Stimulated activated CD8-positive, alpha-beta memory T cell treated with anti-CD3 and anti-CD28 coated beads, Interleukin-15, amount 100 ng/mL, for 48 hours (primary cell): Measurements from ENCODE around the gene FRRS1L.

ENCODE experiments used
- DNase-seq, 2 donors: peaks; one replicate each; pipeline ENCODE4 v3.0.0-alpha.2; 2020; ENCODE audit warnings: low read depth in 2 of 2

FRRS1L gene, protein sequence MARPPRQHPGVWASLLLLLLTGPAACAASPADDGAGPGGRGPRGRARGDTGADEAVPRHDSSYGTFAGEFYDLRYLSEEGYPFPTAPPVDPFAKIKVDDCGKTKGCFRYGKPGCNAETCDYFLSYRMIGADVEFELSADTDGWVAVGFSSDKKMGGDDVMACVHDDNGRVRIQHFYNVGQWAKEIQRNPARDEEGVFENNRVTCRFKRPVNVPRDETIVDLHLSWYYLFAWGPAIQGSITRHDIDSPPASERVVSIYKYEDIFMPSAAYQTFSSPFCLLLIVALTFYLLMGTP

DNA sequence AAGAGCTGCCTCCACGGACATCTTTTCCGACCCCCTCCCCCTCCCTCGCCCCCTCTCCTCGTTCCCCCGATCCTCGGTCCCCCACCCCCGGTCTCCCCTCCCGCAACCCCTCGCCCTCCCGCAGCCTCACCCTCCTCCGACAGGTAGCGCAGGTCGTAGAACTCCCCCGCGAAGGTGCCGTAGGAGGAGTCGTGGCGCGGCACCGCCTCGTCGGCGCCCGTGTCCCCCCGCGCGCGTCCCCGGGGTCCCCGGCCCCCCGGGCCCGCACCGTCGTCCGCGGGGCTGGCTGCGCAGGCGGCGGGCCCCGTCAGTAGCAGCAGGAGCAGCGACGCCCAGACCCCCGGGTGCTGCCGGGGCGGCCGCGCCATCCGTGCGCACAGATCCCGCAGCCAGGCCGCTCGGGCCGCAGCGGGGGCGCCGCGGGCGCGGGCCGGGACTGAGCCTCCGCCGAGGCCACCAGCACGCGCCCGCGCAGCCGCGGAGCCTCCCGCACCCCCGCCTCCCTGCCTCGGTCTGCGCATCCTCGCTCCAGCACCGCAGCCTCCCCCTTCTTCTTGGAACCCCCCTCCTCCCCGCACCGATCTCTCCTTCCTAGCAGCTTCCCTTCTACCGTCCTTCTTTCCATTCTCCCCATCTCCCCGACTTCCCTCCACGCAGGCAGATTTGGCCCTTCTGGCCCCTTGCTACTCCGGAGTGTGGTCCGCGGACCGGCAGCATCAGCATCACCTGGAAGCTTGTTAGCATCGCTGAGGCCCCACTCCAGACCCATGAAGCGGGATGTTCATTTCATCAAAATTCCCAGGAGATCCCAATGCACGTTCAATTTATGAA is at the start of gene FRRS1L:
TSS of gene FRRS1L (minus strand) at position 479 of the 831 bp plus-strand sequence. CDS start at position 368, 111 bp downstream.
- no peak for DNase-seq

DNA sequence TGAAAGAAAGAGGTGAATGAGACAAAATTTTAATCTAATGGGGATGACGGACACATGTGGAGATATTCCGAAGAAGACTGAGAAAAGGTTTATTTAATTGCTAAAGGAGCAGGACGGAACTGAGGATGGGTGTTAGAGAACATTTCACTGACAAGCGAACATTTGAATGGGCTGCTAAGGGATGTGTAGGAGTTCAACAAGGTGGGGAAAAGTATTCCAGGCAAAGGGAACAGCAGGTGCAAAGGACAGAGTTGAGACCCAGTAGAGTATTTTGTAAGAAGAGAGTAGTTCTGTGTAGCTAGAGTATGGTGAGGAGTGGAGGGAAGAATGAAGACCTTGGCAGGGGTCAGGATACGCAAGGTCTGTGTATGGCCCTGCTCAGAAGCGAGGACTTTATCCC is 47.4 kb upstream of the FRRS1L start:
- no peak for DNase-seq

- no peak for DNase-seq
These were observed 46.5 kb upstream of the FRRS1L start for GRCh38 chr9:109213285-109214121.

- DNase-seq = no peak
These were observed 45.7 kb upstream of the FRRS1L start for GRCh38 chr9:109212768-109213167.

- no peak for DNase-seq
These were observed 39.6 kb upstream of the FRRS1L start for GRCh38 chr9:109206670-109207069.

GRCh38 chr9:109205526-109205925 is 38.5 kb upstream of the FRRS1L start:
- no peak for DNase-seq

DNA sequence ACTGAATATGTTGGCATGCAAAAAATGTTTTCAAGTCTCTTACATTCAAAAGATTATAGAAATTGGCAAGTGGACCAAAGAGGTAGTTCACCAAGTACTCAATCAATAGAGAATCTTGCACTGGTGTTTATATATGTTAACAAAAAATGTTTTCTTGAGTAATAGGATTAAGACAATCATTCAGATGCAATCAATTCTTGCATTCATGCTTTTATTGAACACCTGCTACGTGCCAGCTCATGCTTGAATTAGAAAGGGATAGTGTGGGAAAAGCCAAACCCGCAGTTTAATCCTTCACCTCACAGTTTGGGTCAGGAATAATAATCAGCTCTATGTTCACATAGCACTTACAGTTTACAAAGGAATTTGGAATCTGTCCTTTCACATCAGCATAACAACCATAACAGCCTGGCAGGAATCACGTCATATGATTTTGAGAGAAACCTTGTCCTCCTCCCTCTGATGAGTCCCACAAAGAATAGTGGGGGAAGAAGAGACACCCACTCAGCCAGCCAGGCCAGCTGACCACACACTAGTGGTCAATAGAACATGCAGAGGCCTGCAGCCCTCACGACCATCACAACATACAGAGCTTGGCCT is 36.8 kb upstream of the FRRS1L start:
- no peak for DNase-seq

DNA sequence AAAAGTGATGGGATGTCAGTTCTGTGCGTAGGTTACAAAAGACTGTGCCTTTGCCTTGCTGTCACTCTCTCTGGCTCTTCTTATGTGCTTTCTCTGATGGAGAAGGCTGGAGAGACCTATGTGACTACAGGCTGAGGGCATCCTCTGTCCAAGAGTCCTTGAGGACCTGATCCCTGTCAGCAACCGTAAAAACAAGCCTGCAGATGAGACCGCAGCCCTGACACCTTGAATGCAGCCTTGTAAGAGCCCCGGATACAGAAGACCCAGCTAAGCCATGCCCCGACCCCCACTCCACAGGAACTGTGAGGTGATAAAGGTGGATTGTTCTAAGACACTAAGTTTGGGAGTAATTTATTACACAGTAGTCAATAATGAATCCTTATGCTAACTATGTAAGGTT is 32.6 kb upstream of the FRRS1L start:
- no peak for DNase-seq

DNA sequence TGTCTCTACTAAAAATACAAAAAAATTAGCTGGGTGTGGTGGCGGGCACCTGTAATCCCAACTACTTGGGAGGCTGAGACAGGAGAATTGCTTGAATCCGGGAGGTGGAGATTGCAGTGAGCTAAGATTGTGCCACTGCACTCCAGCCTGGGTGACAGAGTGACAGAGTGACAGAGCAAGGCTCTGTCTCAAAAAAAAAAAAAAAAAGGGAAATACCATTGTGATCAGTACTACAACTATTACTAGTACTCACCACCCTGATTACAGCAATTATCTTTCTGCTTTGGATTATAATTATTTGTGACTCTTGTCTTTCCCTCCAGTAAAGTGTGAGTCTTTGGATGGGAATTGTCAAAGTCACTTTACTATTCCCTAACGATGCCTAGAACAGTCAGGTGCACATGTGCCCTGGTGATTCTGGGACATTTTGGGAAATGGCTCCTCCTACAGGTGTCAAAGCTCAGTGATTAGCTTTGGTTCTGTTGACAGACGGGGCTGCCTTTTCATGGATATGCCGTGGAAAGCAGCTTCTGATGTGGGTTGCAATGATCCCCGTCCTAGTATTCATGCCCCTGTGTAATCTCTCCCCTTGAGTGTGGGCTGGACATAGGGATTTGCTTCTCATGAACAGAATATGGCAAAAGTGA is 31.8 kb upstream of the FRRS1L start:
- DNase-seq = no peak

DNA sequence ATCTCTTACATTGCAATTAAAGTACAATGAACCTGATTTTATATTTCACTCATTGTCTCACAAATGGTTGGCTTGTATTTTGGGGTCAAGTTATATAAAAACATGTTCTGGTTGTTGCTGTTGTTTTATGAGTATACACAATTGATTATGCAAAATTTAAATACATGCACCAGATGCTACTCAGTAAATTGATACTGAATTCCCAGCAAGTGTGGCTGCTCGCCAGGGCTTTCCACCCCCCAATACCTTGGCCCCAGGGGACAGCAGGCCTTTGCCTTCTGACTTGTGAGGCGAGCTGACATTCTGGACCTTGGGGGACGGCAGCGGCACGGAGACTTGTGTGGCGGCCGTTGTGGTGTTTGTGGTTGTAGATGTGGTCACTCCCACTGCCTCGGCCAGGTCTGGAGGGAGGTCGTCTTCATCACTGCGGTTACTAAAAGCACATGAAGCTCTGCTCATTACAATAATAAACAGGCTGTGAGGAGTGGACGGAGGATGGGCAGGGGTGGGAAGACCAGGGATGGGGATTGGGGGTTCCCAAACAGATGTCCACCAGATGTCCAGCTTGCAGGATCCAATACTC is 27.0 kb upstream of the FRRS1L start:
- no peak for DNase-seq

GRCh38 chr9:109192732-109193361 is 25.8 kb upstream of the FRRS1L start:
- DNase-seq = no peak

DNA sequence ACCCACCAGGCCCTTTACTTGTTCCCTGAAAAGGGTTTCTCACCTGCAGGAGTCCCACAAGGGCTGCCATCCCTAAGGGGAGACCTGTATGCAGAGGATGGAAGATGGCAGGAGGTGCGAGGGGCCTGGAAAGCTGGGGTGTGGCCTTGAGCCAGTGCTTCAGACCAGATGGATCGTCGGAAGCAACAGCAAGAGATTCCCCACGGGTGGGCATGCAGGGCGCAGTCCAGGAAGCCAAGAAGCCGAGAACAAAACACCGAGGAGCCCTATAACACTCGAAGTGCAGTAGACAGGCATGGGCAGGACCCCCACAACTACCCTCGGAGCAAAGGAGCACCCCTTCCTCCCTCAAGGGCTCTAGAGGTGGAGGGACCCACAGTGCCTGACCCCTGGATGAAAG is 24.7 kb upstream of the FRRS1L start:
- DNase-seq = no peak

- no peak for DNase-seq
These were observed 23.1 kb upstream of the FRRS1L start for GRCh38 chr9:109190151-109190550.

- DNase-seq = no peak
These were observed 19.9 kb upstream of the FRRS1L start for GRCh38 chr9:109186857-109187520.

GRCh38 chr9:109182940-109183798 is 16.1 kb upstream of the FRRS1L start:
- peak in 1 of 2 donors; percentile 2 for DNase-seq

GRCh38 chr9:109182550-109182939 is 15.5 kb upstream of the FRRS1L start:
- DNase-seq = no peak

GRCh38 chr9:109181284-109181683 is 14.2 kb upstream of the FRRS1L start:
- peak; percentile 19 to 38 for DNase-seq

DNA sequence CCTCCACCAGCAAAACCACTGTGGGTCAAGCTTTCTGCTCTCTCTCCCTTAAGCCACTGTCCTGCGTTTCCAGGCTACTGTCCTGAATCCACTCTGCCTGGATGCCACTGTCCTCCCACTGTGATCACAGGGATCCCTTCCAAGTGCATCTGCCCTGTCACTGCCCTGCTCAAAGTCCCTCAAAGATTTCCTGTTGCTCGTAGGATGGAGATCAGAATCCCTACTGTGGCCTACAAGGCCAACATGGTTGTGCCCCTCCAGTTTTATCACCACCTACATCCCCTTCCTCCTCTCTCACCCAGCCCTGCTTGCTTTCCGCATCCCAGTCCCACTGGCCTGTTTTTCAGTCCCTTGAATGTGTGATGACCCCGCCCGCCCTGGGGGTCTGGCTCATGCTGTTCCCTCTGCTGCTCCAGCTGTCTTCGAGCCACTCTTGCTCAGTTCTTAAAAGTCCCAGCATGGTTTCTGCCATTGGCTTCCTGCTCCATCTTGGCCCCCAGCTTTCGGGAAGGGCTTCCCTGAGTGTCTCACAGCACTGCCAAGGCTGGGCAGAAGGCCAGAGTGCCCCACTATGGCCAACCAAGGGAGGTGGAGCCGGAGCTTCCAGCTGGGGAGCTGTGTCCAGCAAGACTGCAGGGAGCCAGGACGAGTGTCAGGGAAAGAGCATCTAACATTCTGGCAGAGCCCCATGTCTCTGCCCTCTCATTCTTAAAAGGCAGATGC is 12.9 kb upstream of the FRRS1L start:
- no peak for DNase-seq
